Epithelial cell of prostate (primary cell): ENCODE results near the gene PRPSAP2.

Source experiments
- DNase-seq: peaks from one replicate; pipeline ENCODE4 v3.0.0-alpha.2; 2011; ENCODE audit warnings: low read depth, low spot score
- H3K27ac ChIP-seq: fragments of 450-650 bp; 2 replicates; pipeline ENCODE4 v1.5.1; 2017; ENCODE audit warnings: mild to moderate bottlenecking

The PRPSAP2 gene

DNA sequence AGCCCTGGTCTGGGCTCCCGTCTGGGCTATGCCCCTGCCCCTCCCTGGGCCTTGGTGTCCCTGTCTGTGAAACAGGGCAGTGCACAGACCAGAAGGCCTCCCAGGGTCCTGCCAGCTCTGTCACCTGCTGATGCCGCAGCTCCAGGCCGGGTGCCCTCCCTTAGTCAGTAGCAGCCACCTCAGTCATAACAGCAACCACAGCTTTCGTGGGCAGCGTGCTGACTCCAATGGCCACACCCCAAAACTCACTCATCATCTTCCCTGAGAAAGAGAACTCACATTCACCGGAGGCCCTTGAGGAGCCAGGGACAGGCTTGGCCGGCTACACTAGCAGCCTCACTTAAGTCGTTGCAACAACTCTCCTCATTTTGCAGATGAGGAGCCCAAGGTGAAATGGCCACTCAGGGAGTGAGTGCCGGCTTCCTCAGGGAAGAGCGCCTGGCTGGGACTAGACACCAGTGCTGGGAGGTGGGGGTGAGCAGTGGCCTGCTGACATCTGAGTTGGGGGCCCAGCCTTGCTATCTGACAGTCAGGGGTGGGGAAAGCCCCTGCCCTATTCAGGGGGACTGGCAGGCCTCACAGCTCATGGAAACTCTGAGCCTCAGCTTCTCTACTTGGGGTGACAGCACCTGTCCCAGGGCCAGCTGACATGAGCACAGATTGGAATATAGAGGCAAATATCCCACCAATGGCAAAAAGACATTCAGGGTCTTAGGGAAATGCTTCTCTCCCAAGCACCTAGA lies 116.6 kb downstream of the PRPSAP2 start:
- peak; percentile 5 for DNase-seq
- peak overlapping the region; percentile 32 for H3K27ac ChIP-seq

DNA sequence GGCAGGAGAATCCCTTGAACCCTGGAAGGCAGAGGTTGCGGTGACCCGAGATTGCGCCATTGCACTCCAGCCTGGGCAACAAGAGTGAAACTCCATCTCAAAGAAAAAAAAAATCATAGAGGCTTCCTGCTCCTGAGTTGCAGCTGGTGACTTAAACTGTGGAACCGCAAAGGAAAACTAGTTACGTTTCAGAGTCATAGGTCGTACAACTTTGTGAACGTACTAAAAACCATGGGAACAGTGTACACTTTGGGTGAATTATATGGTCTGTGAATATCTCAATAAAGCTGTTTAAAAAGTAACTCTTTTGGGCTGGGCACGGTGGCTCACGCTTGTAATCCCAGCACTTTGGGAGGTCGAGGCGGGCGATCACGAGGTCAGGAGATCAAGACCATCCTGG lies 117.7 kb downstream of the PRPSAP2 start:
- H3K27ac ChIP-seq, result no peak overlapping the region
- DNase-seq, result no peak

DNA sequence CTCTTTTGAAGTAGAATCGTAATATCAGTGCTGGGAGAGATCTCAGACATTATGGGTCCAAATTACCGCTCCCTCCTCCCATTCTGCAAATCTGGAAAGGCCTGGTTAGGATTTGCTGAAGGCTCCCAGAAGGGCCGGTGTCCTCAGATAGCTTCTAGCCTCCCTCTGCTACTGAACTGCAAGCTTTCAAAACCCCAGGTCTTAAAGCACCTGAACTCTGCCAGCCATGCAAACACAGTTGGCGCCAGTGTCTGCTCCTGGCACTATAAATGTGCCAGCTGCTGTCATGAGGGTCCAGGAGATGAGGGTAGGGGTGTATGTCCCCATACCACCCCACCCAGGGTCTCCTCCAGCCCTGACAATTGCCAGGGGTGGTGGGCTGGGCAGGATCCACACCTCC lies 118.3 kb downstream of the PRPSAP2 start:
- H3K27ac ChIP-seq, result no peak overlapping the region
- DNase-seq, result no peak

DNA sequence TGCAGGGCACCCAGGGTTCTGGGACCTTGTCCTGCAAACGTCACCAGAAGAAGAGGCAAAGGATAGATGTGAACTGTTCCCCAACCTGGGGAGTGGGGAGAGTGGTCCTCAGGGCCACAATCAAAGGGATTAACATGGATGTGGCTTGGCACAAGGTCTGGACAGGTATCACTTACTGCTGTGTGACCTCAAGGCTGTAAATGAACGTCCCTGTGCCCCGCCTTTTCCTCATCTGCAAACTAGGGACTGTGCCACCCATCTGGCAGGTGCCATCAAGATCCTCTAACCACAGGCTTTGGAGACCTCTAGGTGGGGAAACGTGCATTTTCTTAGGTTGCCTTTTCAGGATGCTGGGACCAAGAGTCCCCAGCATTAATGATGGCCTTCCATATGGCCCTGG lies 119.1 kb downstream of the PRPSAP2 start:
- H3K27ac ChIP-seq, result no peak overlapping the region
- no peak for DNase-seq

DNA sequence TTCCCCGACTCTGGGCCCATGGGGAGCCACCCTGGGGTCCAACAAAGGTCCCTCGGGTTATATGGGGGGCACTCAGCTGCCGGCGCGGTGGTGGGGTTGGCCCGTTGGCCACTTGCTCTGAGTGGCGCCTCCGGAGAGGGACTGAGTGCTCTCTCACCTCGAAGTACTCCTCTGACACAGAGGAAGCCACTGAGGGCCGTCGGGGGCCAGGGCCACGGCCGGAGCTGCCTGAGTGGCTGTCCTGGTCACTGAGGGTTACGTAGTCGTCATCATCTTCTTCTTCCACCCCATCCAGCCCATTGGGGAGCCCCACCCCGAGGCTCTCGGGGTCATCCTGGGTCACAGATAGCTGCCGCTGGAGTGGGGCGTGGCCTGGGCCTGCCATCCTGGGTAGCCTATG lies 119.7 kb downstream of the PRPSAP2 start:
- no peak for DNase-seq
- no peak overlapping the region for H3K27ac ChIP-seq

DNA sequence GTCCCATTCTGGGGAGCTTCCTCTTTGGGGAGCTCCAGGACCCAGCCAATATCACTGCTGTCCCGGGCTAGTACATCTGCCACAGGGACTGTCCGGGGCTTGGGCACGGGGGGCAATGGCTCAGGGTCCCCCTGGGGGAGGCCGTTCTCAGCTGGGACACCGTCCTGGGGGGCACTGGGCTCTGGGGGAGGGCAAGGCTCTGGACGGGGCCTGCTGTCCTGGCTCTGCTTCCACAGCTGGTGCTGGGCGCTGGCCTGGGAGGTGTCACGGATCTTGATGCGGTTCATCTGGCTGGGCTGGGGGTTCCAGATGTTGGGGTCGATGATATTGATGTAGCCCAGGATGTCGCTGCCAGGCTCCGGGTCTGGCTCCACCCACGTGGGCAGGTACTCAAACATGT lies 120.1 kb downstream of the PRPSAP2 start:
- DNase-seq, result no peak
- H3K27ac ChIP-seq, result no peak overlapping the region

DNA sequence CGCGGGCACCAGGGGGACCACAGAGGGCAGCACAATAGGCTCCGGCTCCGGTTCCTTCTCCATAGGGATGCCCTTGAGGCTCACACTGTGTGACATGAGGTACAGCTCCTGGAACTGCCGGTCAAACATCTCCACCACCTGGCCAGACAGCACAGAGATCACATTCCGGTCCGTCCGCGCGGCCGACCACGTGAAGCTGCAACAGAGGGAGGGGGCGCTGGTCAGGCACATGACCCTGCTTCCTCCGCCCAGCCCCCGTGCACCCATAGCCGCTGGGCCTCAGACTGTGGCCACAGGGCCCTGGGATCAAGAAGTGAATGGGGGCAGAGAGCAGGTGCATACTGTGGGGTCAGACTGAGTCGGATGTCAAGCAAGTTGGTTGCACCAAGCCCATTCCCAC lies 120.7 kb downstream of the PRPSAP2 start:
- no peak for DNase-seq
- no peak overlapping the region for H3K27ac ChIP-seq
